VCaP (cell line): ENCODE results near the gene TRIM71.
"Not testable (repeated sequence)": the region's sequence is repeated elsewhere in the genome, so short reads cannot be mapped to it uniquely, and the experiment has no call there.

ENCODE experiments used
- H3K27ac ChIP-seq: fragments of 450-650 bp; 2 replicates; pipeline ENCODE4 v1.5.1; 2017
- CTCF ChIP-seq: fragments of 450-650 bp; conservative IDR thresholded peaks from 2 replicates; pipeline ENCODE4 v1.5.1; 2017; ENCODE audit warnings: mild to moderate bottlenecking, moderate library complexity

TRIM71 gene

GRCh38 chr3:32934150-32934742 is 116.4 kb downstream of the TRIM71 start:
- TF ChIP-seq CTCF = peak; percentile 94
- no peak overlapping the region for H3K27ac ChIP-seq

- no peak for TF ChIP-seq CTCF
- H3K27ac ChIP-seq = no peak overlapping the region
These were observed 119.5 kb downstream of the TRIM71 start for GRCh38 chr3:32937331-32937730.

GRCh38 chr3:32939531-32940284 is 121.9 kb downstream of the TRIM71 start:
- not testable (repeated sequence) for H3K27ac ChIP-seq

- TF ChIP-seq CTCF = no peak
- H3K27ac ChIP-seq = no peak overlapping the region
These were observed 122.9 kb downstream of the TRIM71 start for GRCh38 chr3:32940726-32941125.

GRCh38 chr3:32945136-32945535 is 127.3 kb downstream of the TRIM71 start:
- no peak overlapping the region for H3K27ac ChIP-seq
- no peak for TF ChIP-seq CTCF

- not testable (repeated sequence) for H3K27ac ChIP-seq
These were observed 127.8 kb downstream of the TRIM71 start for GRCh38 chr3:32945598-32945997.

GRCh38 chr3:32946973-32947788 is 129.4 kb downstream of the TRIM71 start:
- no peak for TF ChIP-seq CTCF
- peak overlapping the region; percentile 10; the same call in 1 of the 2 replicates for H3K27ac ChIP-seq
